ENCODE data around the gene GIMAP6. TPM values are rescaled to one million over a fixed set of nuclear protein-coding genes. Genes with fewer than 3 reads are reported as not detected.
"Not testable (repeated sequence)": the region's sequence is repeated elsewhere in the genome, so short reads cannot be mapped to it uniquely, and the experiment has no call there.

Gene GIMAP6
- total RNA-seq (2014; rRNA removed; shearing (Covaris generic)) = not detected in 2 replicates
- polyA plus RNA-seq (2015; cell fraction: cytosol; rRNA removed) = 0.10 TPM in 1 of 2 replicates, not detected in the other
- not detected in 2 replicates for polyA plus RNA-seq (2015; cell fraction: nucleus; rRNA removed)

DNA sequence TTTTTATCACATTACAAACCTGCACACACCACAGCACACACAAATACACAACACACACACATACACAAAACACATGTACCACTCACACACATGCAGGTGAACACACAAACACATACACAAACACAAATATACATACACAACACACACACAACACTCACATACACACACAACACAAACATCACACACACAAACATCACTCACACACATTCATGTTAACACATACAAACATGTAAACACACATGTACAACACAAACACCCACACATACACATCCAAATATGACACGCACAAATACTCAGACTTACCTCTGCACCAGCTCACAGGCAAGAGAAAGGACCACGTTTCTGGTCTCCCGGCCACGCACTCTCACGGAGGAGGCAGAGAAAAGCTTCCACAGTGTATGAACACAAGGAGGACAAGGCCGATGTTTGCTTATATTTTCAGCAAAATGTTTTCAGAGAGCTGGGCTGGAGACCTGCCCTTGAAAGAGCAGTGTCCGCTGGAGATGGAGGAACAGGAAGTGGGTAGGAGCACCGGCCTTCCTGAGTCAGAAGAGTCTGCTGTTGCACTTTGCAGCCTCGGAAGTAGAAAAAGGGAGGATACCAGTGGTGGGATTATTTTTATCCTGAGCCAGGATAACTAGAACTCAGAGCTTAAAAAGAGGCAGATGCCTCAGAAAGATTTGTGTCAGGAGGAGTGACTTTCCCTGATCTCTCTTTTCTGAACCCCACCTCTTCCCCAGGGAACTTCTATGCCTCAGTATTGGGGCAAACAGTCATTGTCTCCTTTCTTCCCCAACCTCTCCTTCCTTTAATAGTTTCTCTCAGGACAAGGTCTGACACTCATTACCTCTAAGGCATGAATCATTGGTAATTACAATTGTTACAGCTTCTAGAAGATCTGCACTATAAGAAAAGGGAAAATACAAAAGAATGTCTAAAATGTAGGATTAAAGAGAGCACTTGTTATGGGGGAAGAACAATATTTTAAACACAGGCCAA lies at the start of gene GIMAP6:
GIMAP6 (minus strand) TSS at position 520 of the 999 bp plus-strand sequence. CDS start 2,243 bp downstream, outside the sequence.
- DNase-seq (ENCODE audit: low read depth, low spot score) = no peak
- in situ Hi-C loops (cut with HindIII; ENCODE audit: low pct_unique_long_range_greater_than_20kb, low sequenced_read_pairs) = no loop called here

DNA sequence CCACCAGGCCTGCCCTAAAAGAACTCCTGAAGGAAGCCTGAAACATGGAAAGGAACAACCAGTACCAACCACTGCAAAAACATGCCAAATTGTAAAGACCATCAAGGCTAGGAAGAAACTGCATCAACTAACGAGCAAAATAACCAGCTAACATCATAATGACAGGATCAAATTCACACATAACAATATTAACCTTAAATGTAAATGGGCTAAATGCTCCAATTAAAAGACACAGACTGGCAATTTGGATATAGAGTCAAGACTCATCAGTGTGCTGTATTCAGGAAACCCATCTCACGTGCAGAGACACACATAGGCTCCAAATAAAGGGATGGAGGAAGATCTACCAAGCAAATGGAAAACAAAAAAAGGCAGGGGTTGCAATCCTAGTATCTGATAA lies 48.2 kb upstream of the GIMAP6 start:
- in situ Hi-C loops (cut with HindIII; ENCODE audit: low pct_unique_long_range_greater_than_20kb, low sequenced_read_pairs); DNase-seq (ENCODE audit: low read depth, low spot score): not testable (repeated sequence)

DNA sequence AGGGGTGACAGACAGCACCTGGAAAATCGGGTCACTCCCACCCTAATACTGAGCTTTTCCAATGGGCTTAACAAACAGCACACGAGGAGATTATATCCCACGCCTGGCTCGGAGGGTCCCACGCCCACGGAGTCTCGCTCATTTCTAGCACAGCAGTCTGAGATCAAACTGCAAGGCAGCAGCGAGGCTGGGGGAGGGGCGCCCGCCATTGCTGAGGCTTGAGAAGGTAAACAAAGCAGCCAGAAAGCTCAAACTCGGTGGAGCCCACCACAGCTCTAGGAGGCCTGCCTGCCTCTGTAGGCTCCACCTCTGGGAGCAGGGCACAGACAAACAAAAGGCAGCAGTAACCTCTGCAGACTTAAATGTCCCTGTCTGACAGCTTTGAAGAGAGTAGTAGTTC lies 46.4 kb upstream of the GIMAP6 start:
- in situ Hi-C loops (cut with HindIII; ENCODE audit: low pct_unique_long_range_greater_than_20kb, low sequenced_read_pairs); DNase-seq (ENCODE audit: low read depth, low spot score): not testable (repeated sequence)

DNA sequence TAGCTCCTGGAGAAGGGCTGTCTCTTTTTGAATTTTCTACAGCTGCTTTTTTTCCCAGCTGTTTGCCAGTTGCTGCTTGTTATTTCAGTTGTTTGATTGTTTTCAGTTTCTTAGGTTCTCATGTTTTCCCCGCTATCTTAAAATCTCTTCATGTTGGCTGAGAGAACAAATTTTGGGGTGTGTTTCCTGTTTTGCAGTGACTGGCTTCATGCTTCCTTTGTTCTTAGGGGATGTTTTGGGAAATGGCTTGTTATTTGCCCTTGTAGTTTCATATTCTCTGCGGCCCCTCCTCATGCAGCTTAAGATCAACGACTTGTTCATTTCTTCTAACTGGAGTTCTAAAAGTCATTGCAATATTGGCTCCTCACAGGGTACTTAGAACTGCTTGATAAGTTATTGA lies 44.7 kb upstream of the GIMAP6 start:
- in situ Hi-C loops (cut with HindIII; ENCODE audit: low pct_unique_long_range_greater_than_20kb, low sequenced_read_pairs); DNase-seq (ENCODE audit: low read depth, low spot score): not testable (repeated sequence)

DNA sequence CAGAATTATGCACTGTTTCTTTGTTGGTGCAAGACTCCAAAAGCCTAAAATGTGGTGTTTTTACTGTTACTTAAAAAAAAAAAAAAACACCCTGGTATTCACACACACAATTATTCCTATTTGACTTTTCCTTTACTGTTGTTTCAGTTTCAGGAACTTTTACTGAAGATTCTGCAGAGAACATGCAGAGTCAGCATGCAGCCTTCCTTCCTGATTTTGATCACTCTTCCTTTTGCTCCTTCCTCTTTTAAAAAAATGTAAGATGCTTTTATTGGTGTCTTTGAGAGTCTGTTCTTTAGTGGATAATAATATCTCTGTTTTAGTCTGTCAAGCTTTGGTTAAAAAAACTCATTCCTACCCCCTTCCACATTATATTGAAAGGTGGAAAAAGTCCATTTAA lies 44.1 kb upstream of the GIMAP6 start:
- in situ Hi-C loops (cut with HindIII; ENCODE audit: low pct_unique_long_range_greater_than_20kb, low sequenced_read_pairs); DNase-seq (ENCODE audit: low read depth, low spot score): not testable (repeated sequence)

DNA sequence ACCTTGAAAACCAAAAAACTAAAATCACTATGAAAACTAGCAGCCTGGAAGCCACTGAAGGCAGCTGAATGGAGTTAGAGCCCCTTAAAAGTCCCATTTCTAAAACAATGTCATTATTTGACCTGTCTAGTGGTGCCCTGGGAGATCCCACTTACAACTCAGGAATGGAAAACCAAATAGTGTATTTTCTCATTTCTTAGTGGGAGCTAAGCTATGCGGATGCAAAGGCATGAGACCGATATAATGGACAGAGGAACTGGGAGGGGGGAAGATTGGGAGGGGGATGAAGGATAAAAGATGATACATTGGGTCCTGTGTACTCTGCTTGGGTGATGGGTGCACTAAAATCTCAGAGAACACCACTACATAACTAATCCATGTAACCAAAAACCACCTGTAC lies 43.5 kb upstream of the GIMAP6 start:
- in situ Hi-C loops (cut with HindIII; ENCODE audit: low pct_unique_long_range_greater_than_20kb, low sequenced_read_pairs) = no loop called here
- DNase-seq (ENCODE audit: low read depth, low spot score) = no peak

DNA sequence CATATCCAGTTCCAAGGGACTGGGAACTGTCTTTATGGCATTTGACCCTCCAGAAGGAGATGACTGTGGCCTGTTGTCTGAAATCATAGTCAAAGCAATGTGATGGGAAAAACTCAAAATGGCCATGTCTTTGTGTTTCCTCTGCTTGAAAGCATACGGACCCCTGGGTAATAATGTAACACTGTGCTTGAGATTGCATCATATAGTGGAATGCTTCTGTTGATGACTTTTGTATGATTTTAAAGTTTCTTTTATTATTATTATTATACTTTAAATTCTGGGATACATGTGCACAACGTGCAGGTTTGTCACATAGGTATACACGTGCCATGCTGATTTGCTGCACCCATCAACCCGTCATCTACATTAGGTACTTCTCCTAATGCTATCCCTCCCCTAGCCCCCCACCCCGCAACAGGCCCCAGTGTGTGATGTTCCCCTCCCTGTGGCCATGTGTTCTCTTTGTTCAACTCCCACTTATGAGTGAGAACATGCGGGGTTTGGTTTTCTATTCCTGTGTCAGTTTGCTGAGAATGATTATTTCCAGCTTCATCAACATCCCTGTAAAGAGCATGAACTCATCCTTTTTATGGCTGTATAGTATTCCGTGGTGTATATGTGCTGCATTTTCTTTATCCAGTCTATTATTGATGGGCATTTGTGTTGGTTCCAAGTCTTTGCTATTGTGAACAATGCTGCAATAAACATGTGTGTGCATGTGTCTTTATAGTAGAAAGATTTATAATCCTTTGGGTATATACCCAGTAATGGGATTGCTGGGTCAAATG lies 39.8 kb upstream of the GIMAP6 start:
- DNase-seq (ENCODE audit: low read depth, low spot score); in situ Hi-C loops (cut with HindIII; ENCODE audit: low pct_unique_long_range_greater_than_20kb, low sequenced_read_pairs): not testable (repeated sequence)

DNA sequence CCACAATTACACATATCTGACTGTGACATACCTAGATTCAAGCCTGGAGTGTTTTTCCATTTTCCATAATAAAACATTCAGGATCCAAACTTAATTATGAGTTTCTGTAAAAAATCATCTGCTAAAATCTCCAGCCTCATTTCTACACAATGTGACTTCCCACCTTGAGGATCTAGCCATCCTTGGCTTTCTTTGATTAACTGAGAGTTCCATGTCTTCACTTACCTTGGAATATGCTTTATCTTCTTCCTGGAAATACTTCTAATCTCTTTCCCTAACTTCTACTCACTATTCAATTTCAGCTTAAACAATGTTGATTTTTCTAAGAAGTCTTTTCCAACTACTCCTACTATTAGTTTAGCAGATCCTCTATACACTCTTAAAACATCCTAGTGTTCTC lies 36.8 kb upstream of the GIMAP6 start:
- in situ Hi-C loops (cut with HindIII; ENCODE audit: low pct_unique_long_range_greater_than_20kb, low sequenced_read_pairs) = no loop called here
- DNase-seq (ENCODE audit: low read depth, low spot score) = no peak

DNA sequence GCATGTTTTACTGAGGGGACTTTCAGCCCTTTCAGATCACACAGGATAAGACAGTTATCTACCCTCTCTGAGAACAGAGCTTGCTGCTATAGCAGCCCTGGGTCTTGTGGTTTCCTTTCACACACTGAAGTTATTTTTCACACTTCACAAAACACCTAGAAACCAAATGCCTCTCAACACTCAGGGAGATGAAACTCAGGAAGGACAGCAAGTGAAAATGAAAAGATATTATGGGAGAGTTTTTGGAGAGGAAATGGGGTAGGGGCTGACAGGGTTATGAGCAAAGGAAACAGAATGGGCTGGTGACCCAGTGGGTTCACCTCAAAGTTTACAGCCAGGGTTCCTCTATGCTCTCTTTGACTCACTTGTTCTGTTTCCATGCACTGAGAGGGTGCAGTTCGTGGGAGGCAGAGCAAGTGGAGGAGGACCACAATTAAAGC lies 36.3 kb upstream of the GIMAP6 start:
- in situ Hi-C loops (cut with HindIII; ENCODE audit: low pct_unique_long_range_greater_than_20kb, low sequenced_read_pairs) = no loop called here
- no peak for DNase-seq (ENCODE audit: low read depth, low spot score)

DNA sequence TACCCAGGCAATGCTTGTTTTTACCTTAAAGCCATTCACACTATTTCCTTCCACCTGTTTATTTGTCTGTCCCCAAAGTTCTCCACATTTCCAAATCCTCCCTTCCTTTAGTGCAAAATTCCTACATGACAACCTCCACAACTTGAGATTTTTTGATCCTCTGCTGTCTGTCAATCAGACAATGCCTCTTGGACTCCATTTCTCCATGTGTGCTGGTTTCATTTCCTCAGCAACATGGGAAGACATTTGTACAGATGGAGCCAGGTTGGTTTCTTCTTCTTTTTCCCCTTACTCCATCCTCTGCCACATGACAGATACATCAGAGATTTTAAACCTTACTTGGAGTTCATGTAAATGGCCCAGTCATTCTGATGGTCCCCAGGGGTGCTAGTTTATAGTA lies 34.2 kb upstream of the GIMAP6 start:
- in situ Hi-C loops (cut with HindIII; ENCODE audit: low pct_unique_long_range_greater_than_20kb, low sequenced_read_pairs) = no loop called here
- DNase-seq (ENCODE audit: low read depth, low spot score) = no peak

DNA sequence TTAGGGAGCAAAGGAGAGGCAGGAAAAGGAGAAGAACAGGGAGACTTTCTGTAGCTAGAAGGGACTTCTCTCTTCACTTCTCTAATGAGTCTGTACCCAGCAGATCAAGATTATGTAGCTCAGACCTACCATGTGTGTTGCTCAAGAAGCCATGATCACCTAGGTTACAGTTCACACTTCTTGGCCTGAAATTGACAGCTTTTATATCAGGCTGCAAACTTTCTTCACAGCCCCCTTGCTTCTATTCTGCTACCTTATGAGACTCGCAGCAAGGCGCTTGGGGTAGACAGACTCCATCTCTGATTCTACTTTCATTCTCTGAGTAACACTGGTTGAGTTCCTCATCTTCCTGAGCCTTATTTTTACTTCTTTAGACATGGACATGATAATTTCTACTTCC lies 33.7 kb upstream of the GIMAP6 start:
- no peak for DNase-seq (ENCODE audit: low read depth, low spot score)
- in situ Hi-C loops (cut with HindIII; ENCODE audit: low pct_unique_long_range_greater_than_20kb, low sequenced_read_pairs) = no loop called here

DNA sequence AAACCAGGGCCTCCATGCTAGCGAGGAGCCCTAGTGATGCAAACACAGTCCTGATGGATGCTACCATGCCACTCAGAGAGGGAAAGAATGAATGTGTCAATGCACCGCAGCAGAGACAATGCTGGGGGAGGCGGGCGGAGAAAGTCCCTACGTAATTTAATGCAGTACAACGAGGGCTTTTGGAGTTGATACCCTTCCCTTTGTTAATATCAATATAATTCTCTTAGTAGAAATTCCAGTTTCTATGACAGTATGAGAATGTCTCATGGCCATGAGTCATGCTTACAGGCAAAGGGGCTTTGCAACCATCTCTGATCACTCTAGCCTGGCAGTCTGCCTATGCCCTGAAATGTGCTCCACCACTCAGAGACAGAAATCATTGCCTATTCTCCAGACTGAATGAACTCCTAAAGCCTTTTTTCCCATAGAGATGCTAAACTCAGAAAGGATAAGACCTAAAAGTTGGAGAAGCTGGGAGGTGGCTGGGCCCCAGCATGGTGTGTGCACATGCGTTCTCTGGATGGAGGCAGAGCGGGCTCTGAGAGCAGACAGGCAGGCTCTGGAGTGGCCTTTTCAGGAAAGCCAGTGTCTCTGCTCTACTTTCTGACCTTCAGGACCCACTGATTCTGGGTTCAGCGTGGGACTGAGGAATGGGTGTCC lies 33.0 kb upstream of the GIMAP6 start:
- no peak for DNase-seq (ENCODE audit: low read depth, low spot score)
- in situ Hi-C loops (cut with HindIII; ENCODE audit: low pct_unique_long_range_greater_than_20kb, low sequenced_read_pairs) = no loop called here

DNA sequence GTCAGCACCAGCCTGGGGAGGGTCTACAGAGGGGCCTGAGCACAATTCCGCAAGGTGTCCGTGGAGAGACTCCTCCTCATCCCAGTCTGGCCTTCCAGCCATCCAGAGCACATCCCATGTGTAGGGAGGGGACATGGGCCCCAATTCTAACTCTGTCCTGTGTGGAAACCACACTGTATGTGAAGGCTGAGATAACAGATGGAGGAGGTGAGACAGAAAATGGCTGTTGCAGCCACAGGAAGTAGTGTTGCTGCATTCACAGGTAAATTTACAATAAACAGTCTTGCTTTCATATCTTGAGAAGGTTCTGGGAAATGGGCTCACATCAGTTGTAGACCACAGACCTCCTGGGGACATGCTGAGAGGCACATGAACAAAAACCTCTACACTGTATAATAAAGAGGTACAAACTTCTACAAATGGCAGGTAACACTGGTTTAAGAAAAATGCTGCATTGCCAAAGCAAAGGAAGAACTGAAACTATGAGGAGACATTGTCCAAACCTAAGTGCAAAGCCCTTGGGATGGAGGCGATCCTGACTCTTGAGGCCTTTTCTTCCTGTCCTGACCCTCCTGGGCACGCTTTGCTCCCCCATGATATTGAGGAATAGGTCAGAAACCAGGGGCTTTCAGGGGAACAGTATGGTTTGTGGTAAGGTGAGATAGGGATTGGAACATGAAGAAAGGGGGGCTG lies 31.8 kb upstream of the GIMAP6 start:
- in situ Hi-C loops (cut with HindIII; ENCODE audit: low pct_unique_long_range_greater_than_20kb, low sequenced_read_pairs) = no loop called here
- DNase-seq (ENCODE audit: low read depth, low spot score) = no peak

DNA sequence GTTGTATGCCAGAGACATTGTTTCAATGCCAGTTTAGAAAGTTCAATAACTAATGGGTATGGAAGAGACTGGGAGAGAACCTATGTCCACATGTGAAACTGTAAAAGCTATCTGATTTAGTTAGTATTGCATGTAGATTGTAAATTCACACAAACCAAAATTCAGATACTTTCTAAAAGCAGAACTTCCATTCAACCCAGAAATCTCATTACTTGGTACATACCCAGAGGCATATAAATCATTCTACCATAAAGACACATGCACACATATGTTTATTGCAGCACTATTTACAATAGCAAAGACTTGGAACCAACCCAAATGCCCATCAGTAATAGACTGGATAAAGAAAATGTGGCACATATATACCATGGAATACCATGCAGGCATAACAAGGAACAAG lies 30.6 kb upstream of the GIMAP6 start:
- in situ Hi-C loops (cut with HindIII; ENCODE audit: low pct_unique_long_range_greater_than_20kb, low sequenced_read_pairs); DNase-seq (ENCODE audit: low read depth, low spot score): not testable (repeated sequence)

DNA sequence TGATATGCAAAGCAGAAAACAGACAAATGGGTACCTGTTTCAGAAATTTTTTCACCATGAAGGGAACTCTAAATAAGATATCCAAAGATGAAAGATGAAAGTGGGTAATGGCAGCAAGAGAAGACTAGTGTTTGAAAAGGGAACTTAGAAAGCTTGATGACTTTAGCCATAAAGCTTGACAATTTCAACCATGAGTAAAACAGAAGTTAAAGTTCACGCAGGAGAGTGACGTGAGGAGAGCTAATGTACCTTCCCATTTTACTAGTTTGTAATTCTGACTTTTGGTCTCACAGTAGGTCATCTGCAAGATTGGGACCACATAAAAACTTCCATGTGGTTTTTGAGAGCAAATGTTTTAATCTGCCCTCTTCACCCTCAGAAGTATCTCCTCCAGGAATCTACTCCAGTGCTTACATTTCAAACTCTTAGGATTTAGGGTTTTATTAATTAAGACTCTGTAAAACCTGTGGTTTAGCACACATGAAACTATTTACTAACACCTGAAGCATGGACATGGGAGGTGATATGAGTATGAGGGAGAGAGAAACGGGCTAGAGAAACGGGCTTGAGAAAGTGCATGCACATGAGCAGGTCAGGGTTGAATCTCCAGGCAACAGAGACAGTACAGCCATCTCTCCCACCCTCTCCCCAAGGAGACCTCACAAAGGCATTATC lies 28.9 kb upstream of the GIMAP6 start:
- in situ Hi-C loops (cut with HindIII; ENCODE audit: low pct_unique_long_range_greater_than_20kb, low sequenced_read_pairs) = no loop called here
- no peak for DNase-seq (ENCODE audit: low read depth, low spot score)

DNA sequence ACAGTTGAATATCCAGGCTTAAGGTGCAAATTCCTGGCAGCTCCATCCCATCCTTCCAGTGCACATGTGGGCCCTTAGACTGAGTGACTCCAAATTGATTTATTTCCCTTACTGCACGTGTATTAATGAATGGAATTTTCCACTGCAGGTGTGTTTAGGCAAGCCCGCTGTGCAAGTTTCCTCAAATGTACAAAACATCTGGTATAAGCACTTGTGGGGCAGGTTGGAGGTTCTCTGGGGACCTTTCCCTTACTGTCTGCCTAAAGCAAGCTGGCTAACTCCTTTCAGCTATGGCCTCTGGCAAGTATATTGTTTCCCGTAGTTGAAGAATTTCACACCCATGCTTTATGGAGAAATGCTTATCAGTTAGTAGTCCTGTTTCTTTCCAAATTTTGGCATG lies 25.3 kb upstream of the GIMAP6 start:
- in situ Hi-C loops (cut with HindIII; ENCODE audit: low pct_unique_long_range_greater_than_20kb, low sequenced_read_pairs) = no loop called here
- DNase-seq (ENCODE audit: low read depth, low spot score) = no peak

DNA sequence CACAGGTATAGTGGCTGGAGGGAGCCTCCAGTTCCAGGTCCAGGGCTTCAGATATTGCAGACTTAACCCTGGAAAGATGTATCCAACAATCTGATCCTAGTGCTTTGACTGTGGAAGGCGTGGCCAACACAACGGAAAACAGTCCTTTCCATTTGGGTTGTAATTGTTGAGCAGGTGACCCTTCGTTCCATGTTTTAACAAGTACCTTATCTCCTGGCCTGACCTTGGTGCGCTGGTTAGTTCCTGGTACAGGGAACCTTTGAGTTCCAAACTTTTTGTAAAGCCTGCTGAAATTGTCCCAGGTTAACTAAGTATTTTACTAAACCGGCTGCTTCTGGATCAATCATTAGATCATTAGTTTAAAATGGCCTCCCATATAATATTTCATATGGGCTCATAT lies 23.9 kb upstream of the GIMAP6 start:
- in situ Hi-C loops (cut with HindIII; ENCODE audit: low pct_unique_long_range_greater_than_20kb, low sequenced_read_pairs) = no loop called here
- DNase-seq (ENCODE audit: low read depth, low spot score) = no peak

Data from SK-MEL-5 (cell line).